GM19351 (cell line): ENCODE measurements around the gene CARD14.

Experiments
- ATAC-seq: cut with Tn5 transposase; IDR thresholded peaks from one replicate; pipeline ENCODE4 v1.9.1; 2021; ENCODE audit warnings: mild to moderate bottlenecking, moderate library complexity; ENCODE audit not compliant: unreplicated experiment

CARD14 gene

DNA sequence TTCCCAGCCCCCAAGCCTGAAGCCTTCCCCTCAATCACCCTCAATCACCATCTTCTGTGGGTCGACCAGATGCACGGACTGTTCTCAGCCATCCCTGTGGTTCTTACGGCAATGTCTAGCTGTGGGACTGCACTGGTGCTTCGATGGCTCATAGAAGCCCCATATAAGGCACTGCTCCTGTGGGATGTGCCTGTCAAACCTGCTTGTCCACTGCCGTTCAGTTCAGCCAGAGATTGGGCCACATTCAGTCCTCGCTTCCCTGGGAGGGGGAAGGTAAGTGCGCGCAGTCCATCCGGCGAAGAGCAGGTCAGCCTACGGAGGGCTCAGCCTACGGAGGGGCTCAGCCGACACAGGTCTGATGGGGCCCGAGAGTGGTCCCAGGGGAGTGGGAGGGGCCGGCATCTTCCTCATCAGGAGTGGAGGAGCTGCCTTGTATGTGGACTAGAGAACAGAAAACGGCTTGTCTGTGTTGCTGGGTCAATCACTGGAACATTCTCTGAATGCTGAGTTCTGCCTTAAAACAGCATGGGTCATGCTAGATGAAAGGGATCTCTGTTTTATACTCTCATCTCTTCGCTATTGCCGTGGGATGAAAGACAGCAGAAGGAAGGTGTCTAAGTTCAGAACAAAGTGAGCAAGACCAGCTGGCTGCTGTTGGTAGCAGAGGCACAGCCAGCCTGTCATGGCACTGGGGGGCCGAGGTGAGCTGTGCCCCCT lies at the start of gene CARD14:
Gene CARD14, plus strand, starts transcription at position 247 of the 717 bp plus-strand sequence. CDS start 11,409 bp downstream, outside the sequence.
- ATAC-seq: no peak

DNA sequence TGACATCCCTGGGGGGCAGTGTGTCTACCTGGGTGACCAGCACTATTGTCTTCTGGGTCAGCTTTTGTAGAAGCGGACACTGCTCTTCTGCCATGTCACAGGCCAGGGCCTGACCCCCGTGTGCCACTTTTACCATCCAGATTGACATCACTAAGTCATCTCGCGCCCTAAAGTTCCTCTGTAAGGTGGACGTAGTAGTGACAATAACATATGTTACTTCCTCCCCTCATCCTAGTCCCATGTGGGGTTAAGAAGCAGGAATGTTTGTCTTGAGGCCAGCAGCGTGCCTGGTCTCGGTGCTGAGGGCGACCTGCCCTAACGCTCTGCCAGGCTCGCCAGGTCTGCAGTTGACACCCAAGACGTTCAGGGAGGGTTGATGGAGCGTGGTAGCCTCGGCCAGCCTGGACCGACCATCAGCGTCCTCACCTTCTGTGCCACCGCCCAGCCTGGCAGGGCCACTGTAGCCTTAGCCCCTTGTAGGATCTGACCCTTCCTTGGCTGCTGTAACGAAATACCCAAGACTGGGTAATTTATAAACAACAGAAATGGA lies 47.7 kb upstream of the CARD14 start:
- ATAC-seq: no peak

DNA sequence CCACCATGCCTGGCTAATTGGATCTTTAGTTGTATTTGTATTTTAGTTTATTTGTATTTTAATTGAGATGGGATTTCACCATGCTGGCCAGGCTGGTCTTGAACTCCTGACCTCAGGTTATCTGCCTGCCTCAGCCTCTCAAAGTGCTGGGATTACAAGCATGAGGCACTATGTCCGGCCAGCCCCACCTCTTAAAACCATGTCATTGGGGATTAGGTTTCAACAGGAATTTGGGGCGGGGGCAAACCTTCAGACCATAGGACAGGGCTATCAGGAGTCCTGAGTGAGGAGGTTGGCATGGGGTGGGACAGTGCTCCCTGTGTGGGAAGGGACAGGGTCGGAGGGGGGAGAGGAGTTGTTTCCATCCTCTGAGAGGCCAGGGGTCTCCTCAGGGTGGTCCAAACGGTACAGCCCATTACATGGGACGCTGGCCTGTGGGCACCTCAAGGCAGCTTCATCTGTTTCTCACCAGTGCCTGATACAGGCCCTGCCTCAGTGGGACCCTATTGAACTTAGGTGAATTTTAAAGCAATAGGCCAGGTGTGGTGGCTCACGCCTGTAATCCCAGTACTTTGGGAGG lies 46.8 kb upstream of the CARD14 start:
- no peak for ATAC-seq

DNA sequence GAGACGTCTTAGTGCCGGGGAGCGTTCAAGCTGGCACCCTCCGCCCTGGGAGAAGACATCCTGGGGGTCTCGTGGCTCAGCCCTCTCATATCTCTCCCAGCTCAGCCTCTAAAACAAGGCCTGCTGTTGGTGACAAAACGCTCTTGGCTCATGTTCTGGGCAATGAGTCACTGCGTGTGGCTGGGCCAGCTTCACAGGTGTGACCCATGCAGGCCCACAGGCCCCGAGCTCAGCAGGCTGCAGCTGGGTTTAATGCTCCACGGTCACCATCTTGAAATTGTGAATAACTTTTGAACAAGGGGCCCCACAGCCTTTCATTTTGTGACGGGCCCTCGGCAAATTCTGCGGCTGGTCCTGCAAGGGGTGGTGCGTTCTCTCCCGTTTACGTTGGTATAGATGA lies 46.0 kb upstream of the CARD14 start:
- ATAC-seq: no peak

DNA sequence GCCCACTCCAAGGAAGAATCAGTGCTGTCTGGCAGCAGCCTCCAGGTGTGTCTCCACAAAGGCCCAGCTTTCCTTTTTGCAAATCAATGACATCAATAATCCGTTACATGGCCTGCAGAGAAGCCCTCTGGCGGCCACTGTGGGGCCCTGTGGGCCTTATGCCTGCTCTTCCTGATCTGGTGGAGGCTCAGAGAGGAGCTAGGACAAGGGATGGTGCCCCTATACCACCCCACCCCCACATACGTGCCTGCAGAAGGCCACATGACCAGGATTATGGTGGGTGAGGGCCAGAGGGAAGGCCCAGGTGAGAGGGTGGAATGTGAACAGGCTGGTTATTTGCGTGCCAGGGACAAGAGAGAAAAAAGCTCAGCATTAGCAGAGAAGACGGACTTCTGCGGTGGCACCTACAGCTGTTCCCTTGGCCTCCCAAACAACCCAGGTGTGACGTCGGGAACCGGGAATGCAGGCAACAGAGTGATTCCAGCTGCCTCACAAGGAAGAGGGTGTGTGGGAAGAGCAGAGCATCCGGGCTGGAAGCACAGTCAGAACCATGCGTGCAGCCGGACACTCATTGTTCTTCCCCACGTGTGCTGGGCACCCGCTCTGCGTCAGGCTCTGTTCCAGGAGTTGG lies 45.4 kb upstream of the CARD14 start:
- ATAC-seq: no peak

DNA sequence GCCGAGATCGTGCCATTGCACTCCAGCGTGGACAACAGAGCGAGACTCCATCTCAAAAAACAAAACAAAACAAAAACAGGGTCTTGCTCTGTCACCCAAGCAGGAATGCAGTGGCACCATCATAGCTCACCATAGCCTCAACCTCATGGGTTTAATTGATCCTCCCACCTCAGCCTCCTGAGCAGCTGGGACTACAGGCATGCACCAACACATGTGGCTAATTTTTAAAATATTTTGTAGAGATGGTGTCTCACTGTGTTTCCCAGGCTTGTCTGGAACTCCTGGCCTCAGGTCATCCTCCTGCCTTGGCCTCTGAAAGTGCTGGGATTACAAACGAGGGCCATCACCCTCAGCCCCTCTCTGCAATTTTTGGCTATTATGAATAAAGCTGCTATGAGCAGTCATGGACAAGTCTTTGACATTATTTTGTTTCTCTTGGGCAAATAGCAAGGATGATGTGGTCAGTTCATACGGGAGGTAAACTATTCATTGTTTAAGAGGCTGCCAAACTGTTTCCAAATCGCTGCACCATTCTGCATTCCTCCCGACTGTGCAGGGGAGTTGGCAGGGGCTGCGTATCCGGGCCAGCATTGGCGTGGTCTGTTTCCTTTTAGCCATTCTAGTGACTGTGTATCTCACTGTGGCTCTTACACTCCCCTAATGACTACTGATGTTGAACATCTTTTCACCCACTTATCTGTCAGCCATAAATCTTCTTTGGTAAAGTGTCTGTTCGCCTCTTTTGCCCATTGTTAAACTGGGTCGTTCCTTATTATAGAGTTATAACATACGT lies 44.0 kb upstream of the CARD14 start:
- ATAC-seq: no peak

DNA sequence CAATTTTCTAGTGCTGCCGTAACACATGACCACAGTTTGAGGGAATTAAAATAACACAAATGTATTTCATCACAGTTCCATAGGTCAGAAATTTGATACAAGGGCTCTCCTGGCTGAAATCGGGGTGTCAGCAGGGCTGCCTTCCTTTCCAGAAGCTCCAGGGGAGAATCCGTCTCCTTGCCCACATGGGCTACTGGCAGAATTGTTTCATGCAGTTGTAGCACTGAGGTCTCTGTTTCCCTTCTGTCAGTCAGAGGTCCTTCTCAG lies 43.4 kb upstream of the CARD14 start:
- no peak for ATAC-seq

DNA sequence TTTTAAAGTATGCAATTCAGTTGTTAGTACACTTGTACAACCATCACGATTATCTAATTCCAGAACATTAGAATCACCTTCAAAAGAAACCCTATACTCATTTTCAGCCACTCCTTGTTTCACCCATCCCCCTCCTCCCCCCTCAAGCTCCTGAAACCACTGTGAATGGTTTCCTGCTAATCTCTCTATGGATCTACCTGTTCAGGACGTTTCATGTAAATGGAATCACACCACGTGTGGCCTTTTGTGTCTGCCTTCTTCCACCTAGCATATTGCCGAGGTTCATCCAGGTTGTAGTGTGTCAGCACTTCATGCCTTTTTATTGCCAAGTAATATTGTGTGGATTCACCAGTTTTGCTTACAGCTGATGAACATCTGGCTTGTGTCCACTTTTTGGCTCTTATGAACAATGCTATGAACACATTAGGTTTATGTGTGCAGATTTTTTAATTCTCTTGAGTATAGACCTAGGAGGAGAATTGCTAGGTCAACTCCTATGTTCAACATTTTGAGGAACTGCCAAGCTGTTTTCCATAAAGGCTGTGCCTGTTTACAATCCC lies 40.7 kb upstream of the CARD14 start:
- no peak for ATAC-seq

DNA sequence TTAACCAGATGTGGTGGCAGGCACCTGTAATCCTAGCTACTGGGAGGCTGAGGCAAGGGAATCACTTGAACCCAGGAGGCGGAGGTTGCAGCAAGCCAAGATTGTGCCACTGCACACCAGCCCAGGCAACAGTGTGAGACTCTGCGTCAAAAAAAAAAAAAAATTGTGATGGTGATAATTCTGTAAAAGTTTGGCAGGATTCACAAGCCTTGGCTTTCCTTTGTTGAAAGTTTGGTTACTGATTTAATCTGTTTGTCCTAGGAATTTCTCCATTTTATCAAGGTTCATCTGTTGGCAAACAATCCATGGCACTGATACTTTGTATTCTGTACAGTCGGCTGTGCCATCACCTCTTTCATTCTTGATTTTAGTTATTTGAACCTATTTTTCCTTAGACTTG lies 38.8 kb upstream of the CARD14 start:
- ATAC-seq: no peak

DNA sequence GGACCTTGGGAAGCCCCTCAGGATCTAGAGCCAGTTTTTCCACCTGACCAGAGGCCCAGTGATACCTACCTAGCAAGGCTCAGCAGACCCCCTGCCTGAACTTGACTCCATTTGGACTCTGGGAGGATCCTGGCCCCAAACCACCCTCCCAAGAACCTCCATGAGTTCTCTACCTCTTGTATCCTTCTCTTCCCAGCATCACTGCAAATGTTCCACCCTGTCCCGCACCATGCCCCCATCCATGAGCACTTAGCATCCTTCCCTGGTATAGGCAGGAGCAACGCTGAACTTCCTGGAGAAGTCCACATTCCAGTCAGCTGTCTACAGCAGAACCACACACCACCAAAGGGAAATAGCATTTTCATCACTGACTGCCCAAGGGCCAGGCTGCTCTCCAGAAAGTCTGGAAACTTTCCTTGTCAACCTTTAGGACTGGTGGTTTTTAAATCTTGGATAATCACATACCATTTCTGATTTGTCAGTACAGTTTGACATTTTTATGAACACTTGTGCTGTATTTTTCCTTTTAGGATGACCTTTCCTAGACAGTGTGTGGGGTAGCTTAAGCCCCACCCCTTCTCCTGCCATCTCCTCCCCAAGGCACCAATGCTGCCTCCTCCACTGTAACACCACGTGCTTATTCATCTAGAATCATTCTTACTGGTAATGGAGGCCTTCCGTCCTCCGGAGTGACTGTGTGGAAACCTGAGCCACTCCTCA lies 36.8 kb upstream of the CARD14 start:
- no peak for ATAC-seq

DNA sequence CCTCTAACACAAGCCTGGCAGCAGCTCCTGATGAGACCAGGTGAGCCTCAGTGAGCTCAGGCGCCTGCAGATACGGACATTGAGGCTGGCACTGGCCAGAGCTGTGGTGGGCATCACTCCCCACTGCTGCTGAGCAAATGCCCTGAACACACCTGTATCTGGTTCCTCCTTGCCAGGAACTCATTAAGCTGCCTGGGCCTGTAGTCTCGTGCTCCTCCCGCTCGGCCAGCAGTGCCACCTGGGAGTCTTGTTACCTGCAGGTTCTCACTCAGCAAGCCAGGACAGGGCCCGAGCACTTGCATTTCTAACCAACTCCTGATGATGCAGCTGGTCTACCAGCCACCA lies 36.2 kb upstream of the CARD14 start:
- no peak for ATAC-seq

DNA sequence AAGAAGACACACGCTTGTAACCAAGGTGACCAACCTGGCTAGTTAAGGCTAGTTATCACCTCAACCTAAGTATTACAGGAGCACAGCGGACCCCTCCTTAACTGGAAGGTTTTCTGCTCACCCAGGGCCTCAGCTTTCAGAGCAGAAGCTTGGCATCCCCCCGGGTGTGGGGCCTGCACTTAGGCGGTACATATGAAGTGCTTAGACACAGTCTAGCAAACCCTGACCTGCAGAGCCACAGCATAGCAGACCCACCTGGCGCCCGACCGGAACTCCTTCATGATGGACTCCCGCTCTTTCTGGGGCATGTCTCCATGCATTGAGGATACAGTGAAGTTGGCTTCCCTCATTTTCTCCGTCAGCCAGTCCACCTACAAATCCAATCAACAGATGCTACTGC lies 32.7 kb upstream of the CARD14 start:
- ATAC-seq: no peak

DNA sequence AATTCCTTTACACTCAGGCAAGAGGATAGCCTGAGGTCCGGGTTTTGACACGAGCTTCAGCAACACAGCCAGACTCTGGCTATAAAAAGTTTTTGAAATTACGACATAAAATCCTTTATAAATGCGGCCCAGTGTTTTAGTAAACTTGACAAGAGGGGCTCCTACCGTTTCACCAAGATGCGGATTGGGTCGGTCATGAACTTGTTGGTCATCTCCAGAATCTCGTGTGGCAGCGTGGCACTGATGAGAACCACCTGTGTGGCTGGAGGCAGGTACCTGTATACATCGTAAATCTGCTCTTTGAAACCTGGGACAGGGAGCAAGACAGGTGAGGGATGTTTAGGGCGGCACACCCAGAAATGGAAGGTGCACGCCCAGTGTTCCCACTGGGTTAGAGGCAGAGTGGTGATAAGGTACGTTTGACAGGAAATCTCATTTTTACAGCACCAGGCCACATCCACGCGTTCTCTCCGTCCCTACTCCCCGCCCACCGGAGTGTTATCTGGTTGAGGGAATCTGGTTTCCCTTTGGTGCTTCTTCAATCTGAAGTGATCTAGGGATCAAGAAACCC lies 30.9 kb upstream of the CARD14 start:
- ATAC-seq: no peak

DNA sequence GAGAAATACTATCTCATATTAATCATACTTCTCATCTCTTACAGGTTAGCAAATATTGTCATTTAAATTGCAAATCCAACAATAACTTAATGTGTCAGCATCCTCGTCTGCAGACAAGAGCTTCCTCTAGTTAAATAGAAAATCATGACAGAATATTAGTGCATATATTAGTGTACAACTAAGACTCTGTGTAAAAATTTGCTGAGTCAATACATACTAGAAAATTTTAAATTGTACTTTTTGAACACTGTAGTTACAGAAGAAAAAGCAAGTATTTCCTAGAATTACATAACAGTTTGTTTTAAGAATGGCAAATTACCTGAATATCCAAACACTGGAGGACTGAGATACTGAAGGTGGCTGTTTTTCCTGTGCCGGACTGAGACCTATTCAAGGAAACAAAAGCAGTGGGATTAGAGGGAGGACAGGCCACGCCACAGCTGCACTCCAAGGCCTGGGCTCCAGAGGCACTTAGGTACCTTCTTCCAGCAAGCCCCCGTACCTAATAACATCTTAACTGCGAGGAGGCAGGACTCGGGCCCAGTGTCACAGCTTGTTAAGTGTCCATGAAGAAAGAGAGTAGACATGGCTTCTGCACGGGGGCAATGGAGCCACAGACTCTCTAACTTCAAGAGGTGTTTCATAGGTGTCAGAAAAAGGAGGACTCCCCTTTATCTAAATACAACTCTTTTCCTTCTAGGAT lies 28.2 kb upstream of the CARD14 start:
- ATAC-seq: no peak

DNA sequence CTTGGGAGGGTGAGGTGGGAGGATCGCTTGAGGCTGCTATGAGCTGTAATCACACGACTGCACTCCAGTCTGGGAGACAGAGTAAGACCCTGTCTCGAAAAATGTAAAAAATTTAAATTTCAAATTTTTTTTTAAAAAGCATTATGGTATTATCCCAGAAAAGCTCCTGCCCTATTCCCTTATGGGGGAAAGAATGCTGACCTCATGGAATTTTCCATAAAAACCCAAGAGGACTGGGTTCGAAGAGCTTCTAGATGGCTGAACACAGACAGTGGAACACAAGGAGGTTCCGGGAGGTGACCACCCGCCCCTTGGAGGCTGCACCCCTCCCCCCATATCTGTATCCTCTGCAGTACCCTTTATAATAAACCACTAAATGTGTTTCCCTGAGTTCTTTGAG lies 26.9 kb upstream of the CARD14 start:
- no peak for ATAC-seq

DNA sequence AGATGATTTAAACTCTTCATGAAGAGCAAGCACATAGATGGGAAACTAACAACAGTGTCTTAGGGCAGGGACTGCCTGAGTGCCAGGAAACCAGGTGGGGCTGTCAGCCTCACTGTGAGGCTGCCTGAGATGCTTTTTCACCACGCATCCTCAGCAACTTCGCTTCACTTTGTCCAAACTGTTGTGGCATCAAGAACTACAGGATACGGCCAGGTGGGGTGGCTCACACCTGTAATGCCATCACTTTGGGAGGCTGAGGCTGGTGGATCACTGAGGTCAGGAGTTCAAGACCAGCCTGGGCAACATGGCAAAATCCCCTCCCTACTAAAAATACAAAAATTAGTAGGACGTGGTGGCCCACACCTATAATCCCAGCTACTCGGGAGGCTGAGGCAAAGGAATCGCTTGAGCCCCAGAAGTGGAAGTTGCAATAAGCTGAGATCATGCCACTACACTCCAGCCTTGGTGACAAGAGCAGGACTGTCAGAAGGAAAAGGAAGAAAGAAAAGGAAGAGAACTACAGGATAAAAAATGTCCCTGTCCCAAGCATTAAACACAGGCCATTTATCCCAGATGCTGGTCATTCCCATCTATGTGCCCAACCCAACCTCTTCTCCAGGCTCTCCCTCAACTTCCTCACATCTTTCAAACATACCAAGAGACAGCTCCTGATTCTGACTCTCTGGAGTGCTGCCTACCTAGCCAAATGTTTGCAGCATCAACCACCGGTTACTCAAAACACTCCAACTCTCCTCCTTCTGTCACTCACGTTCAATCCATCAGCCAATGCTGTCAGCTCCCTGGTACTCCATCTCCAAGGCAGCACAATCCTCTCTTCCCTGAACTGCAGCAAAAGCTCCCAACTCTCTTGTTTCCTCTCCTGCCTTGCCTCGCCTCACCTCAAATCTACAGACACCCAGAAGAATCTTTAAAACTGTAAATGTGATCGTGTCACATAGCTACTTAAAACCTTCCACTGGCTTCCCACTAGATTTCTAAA lies 24.5 kb upstream of the CARD14 start:
- no peak for ATAC-seq

DNA sequence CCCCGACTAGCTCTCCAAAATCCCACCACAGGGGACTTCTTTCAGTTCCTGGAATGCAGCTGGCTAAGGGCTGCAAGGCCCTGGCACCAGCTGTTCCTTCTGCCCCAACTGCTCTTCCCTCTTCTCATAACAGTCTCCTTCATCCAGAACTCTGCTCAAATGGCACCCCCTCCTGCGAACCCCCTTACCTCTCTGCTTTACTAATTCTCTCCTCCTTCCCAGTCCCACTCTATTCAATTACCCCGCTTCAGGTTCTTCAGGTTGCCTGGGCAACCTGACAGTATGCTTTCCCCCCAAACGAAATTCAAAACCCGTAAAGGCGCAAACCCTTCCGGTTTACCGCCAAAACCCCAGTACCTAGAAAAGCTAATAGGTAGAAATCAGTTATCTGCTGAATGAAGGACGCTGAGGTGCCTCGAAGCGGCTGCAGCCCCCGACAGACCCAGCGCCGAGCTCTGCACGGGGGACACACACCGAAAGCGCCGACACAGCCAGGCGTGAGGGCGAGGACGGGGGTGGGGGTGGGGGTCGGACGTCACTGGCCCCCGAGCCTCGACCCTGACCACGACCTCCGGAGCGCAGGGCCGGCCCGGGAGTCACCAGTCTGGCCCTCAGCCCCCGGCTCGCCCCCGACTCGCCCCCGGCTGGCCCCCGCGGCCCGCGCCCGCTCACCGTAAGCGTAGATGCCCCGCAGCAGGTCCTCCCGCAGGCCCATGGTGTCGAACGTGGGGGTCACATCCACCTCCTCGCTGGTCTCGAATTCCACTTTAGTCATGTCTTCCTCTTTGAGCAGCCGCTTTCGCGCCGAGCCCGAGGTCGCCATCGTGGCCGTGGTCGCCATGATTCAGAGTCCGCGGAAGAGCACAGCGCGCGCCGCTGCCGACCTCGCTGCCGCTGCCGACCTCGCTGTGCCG lies 23.5 kb upstream of the CARD14 start:
- no peak for ATAC-seq
